WI38 (cell line): ENCODE measurements around the gene HAO2.

Experiments
- H3K4me3 ChIP-seq: 2 replicates; pipeline ENCODE4 v1.5.1; 2011; ENCODE audit warnings: low read depth, mild to moderate bottlenecking, control low read depth, low read length
- TF ChIP-seq, protein P1 (sequence below): IDR thresholded peaks from 2 replicates; pipeline ENCODE4 v1.5.1; 2012; ENCODE audit warnings: low read depth, mild to moderate bottlenecking, control low read depth, low read length

The HAO2 gene

DNA sequence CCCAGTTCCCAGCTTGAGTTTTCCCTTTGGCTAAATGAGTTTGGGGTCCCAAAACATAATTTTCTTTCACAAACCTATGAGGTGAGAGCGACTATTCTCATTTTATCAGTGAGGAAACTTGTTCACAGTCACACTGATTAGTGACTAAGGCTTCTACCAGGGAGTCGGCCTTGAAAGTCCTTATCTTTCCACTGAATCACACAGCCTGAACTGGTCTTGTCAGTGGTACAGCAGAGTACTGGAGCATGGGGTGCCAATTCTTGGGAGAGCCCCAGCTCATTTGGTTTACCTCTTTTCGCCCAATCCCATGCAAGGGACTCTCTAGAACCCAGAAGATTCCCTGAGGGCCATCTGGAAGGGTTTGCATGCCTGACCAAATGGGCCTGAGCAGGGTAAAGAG, 63.3 kb downstream of the HAO2 start:
- H3K4me3 ChIP-seq, result no peak overlapping the region
- TF ChIP-seq, protein P1, sequence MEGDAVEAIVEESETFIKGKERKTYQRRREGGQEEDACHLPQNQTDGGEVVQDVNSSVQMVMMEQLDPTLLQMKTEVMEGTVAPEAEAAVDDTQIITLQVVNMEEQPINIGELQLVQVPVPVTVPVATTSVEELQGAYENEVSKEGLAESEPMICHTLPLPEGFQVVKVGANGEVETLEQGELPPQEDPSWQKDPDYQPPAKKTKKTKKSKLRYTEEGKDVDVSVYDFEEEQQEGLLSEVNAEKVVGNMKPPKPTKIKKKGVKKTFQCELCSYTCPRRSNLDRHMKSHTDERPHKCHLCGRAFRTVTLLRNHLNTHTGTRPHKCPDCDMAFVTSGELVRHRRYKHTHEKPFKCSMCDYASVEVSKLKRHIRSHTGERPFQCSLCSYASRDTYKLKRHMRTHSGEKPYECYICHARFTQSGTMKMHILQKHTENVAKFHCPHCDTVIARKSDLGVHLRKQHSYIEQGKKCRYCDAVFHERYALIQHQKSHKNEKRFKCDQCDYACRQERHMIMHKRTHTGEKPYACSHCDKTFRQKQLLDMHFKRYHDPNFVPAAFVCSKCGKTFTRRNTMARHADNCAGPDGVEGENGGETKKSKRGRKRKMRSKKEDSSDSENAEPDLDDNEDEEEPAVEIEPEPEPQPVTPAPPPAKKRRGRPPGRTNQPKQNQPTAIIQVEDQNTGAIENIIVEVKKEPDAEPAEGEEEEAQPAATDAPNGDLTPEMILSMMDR, result no peak

DNA sequence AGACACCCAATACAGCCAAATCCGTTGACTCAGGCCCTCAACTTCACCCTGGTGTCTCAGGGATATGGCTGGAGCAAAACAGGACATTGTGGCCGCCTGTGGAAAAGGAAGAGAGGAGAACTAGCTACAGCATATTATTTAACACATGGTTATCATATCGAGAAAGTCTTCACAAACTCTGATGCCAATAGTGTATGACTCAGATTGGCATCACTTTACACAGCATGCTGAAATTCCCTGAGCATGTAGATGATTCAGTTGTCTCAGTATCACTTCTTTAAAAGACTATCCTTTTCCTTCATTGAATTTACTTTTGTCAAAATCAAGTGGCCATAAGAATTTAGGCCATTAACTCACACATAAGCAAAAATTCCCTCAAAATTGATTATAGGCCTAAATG, 66.5 kb downstream of the HAO2 start:
- no peak overlapping the region for H3K4me3 ChIP-seq
- TF ChIP-seq, protein P1, result no peak

DNA sequence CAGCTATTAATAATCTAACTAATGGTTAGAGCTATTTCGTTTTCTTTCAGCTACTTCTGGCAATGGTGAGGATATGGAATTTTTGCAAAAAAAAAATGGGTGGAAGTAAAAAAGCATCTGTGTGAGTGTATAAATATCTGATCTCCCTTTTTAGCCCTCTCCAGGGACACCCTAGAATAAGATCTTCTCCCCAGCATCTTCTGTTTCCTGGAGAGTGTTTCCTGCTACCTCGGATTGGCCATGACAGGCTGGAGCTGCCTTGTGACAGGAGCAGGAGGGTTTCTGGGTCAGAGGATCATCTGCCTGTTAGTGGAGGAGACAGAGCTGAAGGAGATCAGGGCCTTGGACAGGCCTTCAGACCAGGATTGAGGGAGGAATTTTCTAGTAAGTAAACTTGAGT, 70.2 kb downstream of the HAO2 start:
- H3K4me3 ChIP-seq, result no peak overlapping the region
- TF ChIP-seq, protein P1, result no peak

DNA sequence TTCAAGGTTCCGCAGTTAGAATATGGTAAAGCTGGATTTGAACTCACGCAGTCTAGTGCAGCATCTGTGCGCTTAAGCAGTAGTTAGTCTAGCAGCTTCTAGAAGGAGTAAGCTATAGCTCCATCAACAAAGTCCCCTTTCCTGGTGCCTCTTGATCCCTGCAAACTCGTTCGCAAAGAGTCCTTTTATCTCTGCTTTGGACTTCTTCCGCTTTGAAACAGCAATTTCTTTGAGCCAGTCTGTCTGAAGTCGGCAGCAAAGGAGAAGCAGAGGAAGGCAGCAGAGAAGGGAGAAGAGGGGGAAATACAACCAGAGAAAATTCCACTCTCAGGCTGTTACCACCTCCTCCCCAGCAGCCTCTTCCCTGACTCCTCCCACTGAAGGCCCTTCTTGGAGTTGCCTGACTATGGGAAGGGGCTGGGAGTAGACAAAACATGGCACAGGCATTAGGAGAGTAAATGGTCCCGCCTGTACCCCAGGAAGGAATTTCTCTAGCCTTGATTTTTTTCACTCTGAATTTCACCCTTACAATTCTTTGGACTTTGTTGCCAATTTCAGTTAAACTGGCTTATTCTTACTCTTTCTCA, 72.2 kb downstream of the HAO2 start:
- TF ChIP-seq, protein P1, result no peak
- no peak overlapping the region for H3K4me3 ChIP-seq

DNA sequence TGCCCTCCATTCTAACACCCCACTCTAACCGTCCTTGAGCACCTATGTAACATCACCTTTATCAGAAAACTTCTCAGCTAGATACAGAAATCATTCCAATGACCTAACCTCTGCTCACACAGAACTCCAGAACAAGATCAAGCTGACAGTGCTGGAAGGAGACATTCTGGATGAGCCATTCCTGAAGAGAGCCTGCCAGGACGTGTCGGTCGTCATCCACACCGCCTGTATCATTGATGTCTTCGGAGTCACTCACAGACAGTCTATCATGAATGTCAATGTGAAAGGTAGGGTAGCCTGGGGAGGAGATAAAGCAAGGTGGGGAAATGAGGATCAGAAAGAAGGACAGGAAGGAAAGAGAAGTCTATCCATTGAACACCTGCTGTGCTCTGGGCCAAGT, 74.2 kb downstream of the HAO2 start:
- H3K4me3 ChIP-seq, result no peak overlapping the region
- TF ChIP-seq, protein P1, result no peak
